ENCODE measurements around the gene FXYD7.
"Not testable (repeated sequence)": the region's sequence is repeated elsewhere in the genome, so short reads cannot be mapped to it uniquely, and the experiment has no call there.

The FXYD7 gene

GRCh38 chr19:35100588-35101533 lies 42.2 kb upstream of the FXYD7 start:
- Histone ChIP-seq H3K79me2 (no peaks in the 10 kb centered on the region), H3K9ac (no peak overlapping the region), H3K27me3 (ENCODE audit: control insufficient read depth, insufficient read depth, low read length) (no peaks in the 10 kb centered on the region), H2AFZ (no peak overlapping the region), H3K4me2 (ENCODE audit: low read length) (no peak overlapping the region), H3K4me1 (no peaks in the 10 kb centered on the region), H3K9me3 (ENCODE audit: control insufficient read depth, low read length) (no peaks in the 10 kb centered on the region), H3K4me3 (ENCODE audit: low read depth, low read length) (no peak overlapping the region), H3K27ac (no peak overlapping the region), H3K36me3 (ENCODE audit: control insufficient read depth, insufficient read depth, low read length) (no peaks in the 10 kb centered on the region)
- no peak for TF ChIP-seq CTCF (IDR thresholded peaks at IDR 0.05)

- H2AFZ ChIP-seq; H3K79me2 ChIP-seq; H3K4me3 ChIP-seq (ENCODE audit: low read depth, low read length); H3K27me3 ChIP-seq (ENCODE audit: control insufficient read depth, insufficient read depth, low read length); H3K4me1 ChIP-seq; H3K27ac ChIP-seq; H3K4me2 ChIP-seq (ENCODE audit: low read length); H3K9me3 ChIP-seq (ENCODE audit: control insufficient read depth, low read length); H3K9ac ChIP-seq; H3K36me3 ChIP-seq (ENCODE audit: control insufficient read depth, insufficient read depth, low read length): not testable (repeated sequence)
These were observed 41.1 kb upstream of the FXYD7 start for GRCh38 chr19:35101949-35102348.

- not testable (repeated sequence) for H3K4me1 ChIP-seq; H3K27me3 ChIP-seq (ENCODE audit: control insufficient read depth, insufficient read depth, low read length); H3K27ac ChIP-seq; H3K9me3 ChIP-seq (ENCODE audit: control insufficient read depth, low read length); H3K36me3 ChIP-seq (ENCODE audit: control insufficient read depth, insufficient read depth, low read length); H2AFZ ChIP-seq; H3K4me3 ChIP-seq (ENCODE audit: low read depth, low read length); H3K4me2 ChIP-seq (ENCODE audit: low read length); H3K9ac ChIP-seq; H3K79me2 ChIP-seq
These were observed 39.4 kb upstream of the FXYD7 start for GRCh38 chr19:35103614-35104013.

DNA sequence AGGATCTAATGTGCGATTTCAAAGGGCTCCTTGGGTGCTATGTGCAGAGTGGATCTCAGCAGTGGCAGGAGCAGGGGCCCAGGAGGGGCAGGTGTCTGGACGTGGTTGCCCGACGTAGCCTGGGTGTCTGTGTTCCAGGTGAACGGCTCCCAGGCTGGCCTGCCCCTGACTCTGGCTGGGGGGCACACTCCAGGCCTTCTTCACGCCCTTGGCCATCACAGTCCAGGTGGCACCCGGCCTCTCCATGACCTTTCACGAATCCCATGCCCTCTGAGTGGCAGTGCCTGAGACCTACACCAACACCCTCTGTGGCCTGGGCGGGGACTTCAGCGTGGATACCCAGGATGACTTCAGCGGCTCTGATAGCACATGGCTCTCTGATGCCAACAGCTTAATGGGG lies 38.7 kb upstream of the FXYD7 start:
- Histone ChIP-seq H3K9ac (no peak overlapping the region), H3K27ac (no peak overlapping the region), H3K79me2 (no peaks in the 10 kb centered on the region)

DNA sequence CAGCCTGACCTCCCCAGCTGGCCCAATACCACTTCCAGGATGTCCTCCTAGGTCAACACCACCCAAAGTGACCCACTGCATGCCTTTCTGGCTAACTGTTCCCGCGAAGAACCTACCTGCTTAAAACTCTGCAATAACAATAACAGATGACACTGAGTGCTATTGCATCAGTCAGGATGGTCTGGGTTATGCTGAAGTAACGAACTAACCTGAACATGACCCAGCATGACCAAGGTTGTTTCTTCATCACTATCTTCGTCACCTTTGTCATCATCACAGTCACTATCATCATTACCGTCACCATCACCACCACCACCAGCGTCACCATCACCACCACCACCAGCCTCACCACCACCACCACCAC lies 38.0 kb upstream of the FXYD7 start:
- H3K9ac ChIP-seq, result no peak overlapping the region
- no peak for TF ChIP-seq CTCF (IDR thresholded peaks at IDR 0.05)
- H3K4me3 ChIP-seq (ENCODE audit: low read depth, low read length), result no peak overlapping the region
- no peak overlapping the region for H3K27ac ChIP-seq
- no peaks in the 10 kb centered on the region for H3K9me3 ChIP-seq (ENCODE audit: control insufficient read depth, low read length)
- H3K36me3 ChIP-seq (ENCODE audit: control insufficient read depth, insufficient read depth, low read length), result no peaks in the 10 kb centered on the region
- no peak overlapping the region for H2AFZ ChIP-seq
- no peaks in the 10 kb centered on the region for H3K79me2 ChIP-seq
- no peak overlapping the region for H3K4me2 ChIP-seq (ENCODE audit: low read length)
- no peaks in the 10 kb centered on the region for H3K4me1 ChIP-seq
- no peaks in the 10 kb centered on the region for H3K27me3 ChIP-seq (ENCODE audit: control insufficient read depth, insufficient read depth, low read length)

More for the DNA sequence above, 38.7 kb upstream of the FXYD7 start:
- H3K36me3 ChIP-seq (ENCODE audit: control insufficient read depth, insufficient read depth, low read length), result no peaks in the 10 kb centered on the region
- H2AFZ ChIP-seq, result no peak overlapping the region
- TF ChIP-seq CTCF (IDR thresholded peaks at IDR 0.05), result no peak
- no peak overlapping the region for H3K4me2 ChIP-seq (ENCODE audit: low read length)
- H3K9me3 ChIP-seq (ENCODE audit: control insufficient read depth, low read length), result no peaks in the 10 kb centered on the region
- H3K27me3 ChIP-seq (ENCODE audit: control insufficient read depth, insufficient read depth, low read length), result no peaks in the 10 kb centered on the region
- no peaks in the 10 kb centered on the region for H3K4me1 ChIP-seq
- no peak overlapping the region for H3K4me3 ChIP-seq (ENCODE audit: low read depth, low read length)

Measured in parathyroid adenoma (tissue), 2 donors.